Measurements from ENCODE around the gene CIP2A.

Gene CIP2A

GRCh38 chr3:108510496-108510895 is 78.7 kb downstream of the CIP2A start, which contains the start of gene MYH15:
Gene MYH15, minus strand, starts transcription at chr3:108510596. Its CDS starts 66 bp downstream, at chr3:108510530.
- no peak for DNase-seq (ENCODE audit: low spot score)

GRCh38 chr3:108509871-108510270 is 79.4 kb downstream of the CIP2A start:
- no peak for DNase-seq (ENCODE audit: low spot score)

GRCh38 chr3:108509263-108509662 is 80.0 kb downstream of the CIP2A start:
- DNase-seq (ENCODE audit: low spot score) = no peak

GRCh38 chr3:108507902-108508301 is 81.3 kb downstream of the CIP2A start:
- no peak for DNase-seq (ENCODE audit: low spot score)

GRCh38 chr3:108505811-108506210 is 83.4 kb downstream of the CIP2A start:
- no peak for DNase-seq (ENCODE audit: low spot score)

- DNase-seq (ENCODE audit: low spot score) = no peak
Observed at GRCh38 chr3:108503722-108504121, 85.5 kb downstream of the CIP2A start.

GRCh38 chr3:108501535-108501934 is 87.7 kb downstream of the CIP2A start:
- no peak for DNase-seq (ENCODE audit: low spot score)

- DNase-seq (ENCODE audit: low spot score) = no peak
Observed at GRCh38 chr3:108500728-108501127, 88.5 kb downstream of the CIP2A start.

Measured in putamen (tissue), 1 donor.